Parathyroid adenoma (tissue), 2 donors: Measurements from ENCODE around the gene SERPINB6.

ENCODE experiments used
- H2AFZ ChIP-seq: fragments of 300-600 bp; sonication (generic); one replicate; pipeline ENCODE4 v1.7.0; 2017; ENCODE audit warnings: antibody characterized with exemption, mild to moderate bottlenecking
- H3K27ac ChIP-seq: fragments of 300-600 bp; sonication (generic); one replicate; pipeline ENCODE4 v1.7.0; 2017
- H3K27me3 ChIP-seq: fragments of 300-600 bp; sonication (generic); one replicate; pipeline ENCODE4 v1.7.0; 2017; ENCODE audit warnings: low read length; ENCODE audit not compliant: control insufficient read depth, insufficient read depth
- H3K36me3 ChIP-seq: fragments of 300-600 bp; sonication (generic); one replicate; pipeline ENCODE4 v1.7.0; 2017; ENCODE audit warnings: low read length; ENCODE audit not compliant: control insufficient read depth, insufficient read depth
- H3K4me1 ChIP-seq: fragments of 300-600 bp; sonication (generic); one replicate; pipeline ENCODE4 v1.7.0; 2017; ENCODE audit warnings: control low read depth
- H3K4me2 ChIP-seq: fragments of 300-600 bp; sonication (generic); one replicate; pipeline ENCODE4 v1.7.0; 2017; ENCODE audit warnings: low read length
- H3K4me3 ChIP-seq: fragments of 300-600 bp; sonication (generic); one replicate; pipeline ENCODE4 v1.7.0; 2017; ENCODE audit warnings: low read depth, low read length
- H3K79me2 ChIP-seq: fragments of 300-600 bp; sonication (generic); one replicate; pipeline ENCODE4 v1.7.0; 2017; ENCODE audit warnings: control low read depth
- H3K9ac ChIP-seq: fragments of 300-600 bp; sonication (generic); one replicate; pipeline ENCODE4 v1.7.0; 2017; ENCODE audit warnings: mild to moderate bottlenecking
- H3K9me3 ChIP-seq: fragments of 300-600 bp; sonication (generic); one replicate; pipeline ENCODE4 v1.7.0; 2017; ENCODE audit warnings: low read length; ENCODE audit not compliant: control insufficient read depth
- CTCF ChIP-seq: fragments of 300-600 bp; sonication (generic); IDR thresholded peaks from one replicate; pipeline ENCODE4 v1.7.0; 2017; ENCODE audit warnings: antibody characterized with exemption, mild to moderate bottlenecking
- donor health status: primary hyperparathyroidism.

SERPINB6 gene

GRCh38 chr6:2971420-2972218 lies at the start of gene SERPINB6:
SERPINB6 (minus strand) TSS chr6:2971567; CDS start chr6:2959332, 12,235 bp downstream.
- H3K4me2 ChIP-seq: peak within 1 kb of the TSS; percentile 86
- H3K27me3 ChIP-seq: no peaks in the 10 kb centered on the region
- H3K27ac ChIP-seq: peak within 1 kb of the TSS; percentile 96
- H3K9ac ChIP-seq: peak within 1 kb of the TSS; percentile 51
- H3K9me3 ChIP-seq: no peaks in the 10 kb centered on the region
- no peak for TF ChIP-seq CTCF
- no peaks in the 10 kb centered on the region for H3K79me2 ChIP-seq
- H3K36me3 ChIP-seq: peaks cover 2% of the 10 kb centered on the region
- peaks cover 12% of the 10 kb centered on the region for H3K4me1 ChIP-seq
- peak within 1 kb of the TSS; percentile 90 for H2AFZ ChIP-seq
- peak within 1 kb of the TSS; percentile 57 for H3K4me3 ChIP-seq

GRCh38 chr6:3019749-3020320 lies 48.5 kb upstream of the SERPINB6 start:
- no peaks in the 10 kb centered on the region for H3K36me3 ChIP-seq
- H2AFZ ChIP-seq: no peak overlapping the region
- H3K9me3 ChIP-seq: no peaks in the 10 kb centered on the region
- H3K79me2 ChIP-seq: no peaks in the 10 kb centered on the region
- no peak for TF ChIP-seq CTCF
- no peak overlapping the region for H3K9ac ChIP-seq
- H3K27me3 ChIP-seq: no peaks in the 10 kb centered on the region
- H3K4me3 ChIP-seq: no peak overlapping the region
- peaks cover 3% of the 10 kb centered on the region for H3K4me1 ChIP-seq
- H3K27ac ChIP-seq: no peak overlapping the region
- H3K4me2 ChIP-seq: no peak overlapping the region

GRCh38 chr6:3019065-3019464 lies 47.7 kb upstream of the SERPINB6 start:
- TF ChIP-seq CTCF: no peak
- no peaks in the 10 kb centered on the region for H3K27me3 ChIP-seq
- no peak overlapping the region for H2AFZ ChIP-seq
- no peaks in the 10 kb centered on the region for H3K9me3 ChIP-seq
- H3K9ac ChIP-seq: no peak overlapping the region
- no peak overlapping the region for H3K4me3 ChIP-seq
- no peak overlapping the region for H3K4me2 ChIP-seq
- H3K4me1 ChIP-seq: peaks cover 3% of the 10 kb centered on the region
- H3K27ac ChIP-seq: no peak overlapping the region
- no peaks in the 10 kb centered on the region for H3K79me2 ChIP-seq
- H3K36me3 ChIP-seq: no peaks in the 10 kb centered on the region

GRCh38 chr6:3017304-3017703 lies 45.9 kb upstream of the SERPINB6 start:
- no peak overlapping the region for H3K4me2 ChIP-seq
- H3K79me2 ChIP-seq: no peaks in the 10 kb centered on the region
- no peak overlapping the region for H2AFZ ChIP-seq
- H3K9me3 ChIP-seq: no peaks in the 10 kb centered on the region
- no peak overlapping the region for H3K27ac ChIP-seq
- no peaks in the 10 kb centered on the region for H3K36me3 ChIP-seq
- no peak for TF ChIP-seq CTCF
- H3K4me1 ChIP-seq: no peaks in the 10 kb centered on the region
- no peaks in the 10 kb centered on the region for H3K27me3 ChIP-seq
- H3K4me3 ChIP-seq: no peak overlapping the region
- no peak overlapping the region for H3K9ac ChIP-seq
